ENCODE results near the gene DNAAF5. TPM values are rescaled to one million over a fixed set of nuclear protein-coding genes. Genes with fewer than 3 reads are reported as not detected.

Gene DNAAF5
- total RNA-seq, 1 experiment from 2014 or later: 101 TPM

DNA sequence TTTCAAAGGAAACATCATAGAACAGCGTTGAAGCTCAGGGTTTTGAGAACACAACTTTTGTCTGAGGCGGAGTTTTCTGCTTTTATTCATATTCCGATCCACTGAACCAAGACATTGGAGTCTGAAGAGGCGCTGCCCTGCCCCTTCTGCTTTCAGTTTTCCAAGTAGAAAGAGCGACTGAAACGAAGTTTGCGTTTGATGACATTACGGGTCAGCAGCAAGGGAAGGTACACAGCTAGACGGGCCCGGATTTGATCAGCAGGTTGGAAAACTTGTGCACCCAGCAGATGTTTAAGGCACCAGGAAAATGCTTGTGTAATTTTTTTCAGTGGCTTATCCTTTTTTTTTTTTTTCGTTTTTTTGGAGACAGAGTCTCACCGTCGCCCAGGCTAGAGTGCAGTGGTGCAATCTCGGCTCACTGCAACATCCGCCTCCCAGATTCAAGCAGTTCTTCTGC is 106.5 kb downstream of the DNAAF5 start:
- DNase-seq: no peak
- peaks cover 2% of the 10 kb centered on the region for H3K36me3 ChIP-seq (replicated peaks; ENCODE audit: control insufficient read depth, insufficient read depth, low read length)
- no peaks in the 10 kb centered on the region for H3K27me3 ChIP-seq (ENCODE audit: control insufficient read depth, insufficient read depth, low read length)
- no peak overlapping the region for H3K4me3 ChIP-seq (ENCODE audit: insufficient read depth, low read depth, low read length)

DNA sequence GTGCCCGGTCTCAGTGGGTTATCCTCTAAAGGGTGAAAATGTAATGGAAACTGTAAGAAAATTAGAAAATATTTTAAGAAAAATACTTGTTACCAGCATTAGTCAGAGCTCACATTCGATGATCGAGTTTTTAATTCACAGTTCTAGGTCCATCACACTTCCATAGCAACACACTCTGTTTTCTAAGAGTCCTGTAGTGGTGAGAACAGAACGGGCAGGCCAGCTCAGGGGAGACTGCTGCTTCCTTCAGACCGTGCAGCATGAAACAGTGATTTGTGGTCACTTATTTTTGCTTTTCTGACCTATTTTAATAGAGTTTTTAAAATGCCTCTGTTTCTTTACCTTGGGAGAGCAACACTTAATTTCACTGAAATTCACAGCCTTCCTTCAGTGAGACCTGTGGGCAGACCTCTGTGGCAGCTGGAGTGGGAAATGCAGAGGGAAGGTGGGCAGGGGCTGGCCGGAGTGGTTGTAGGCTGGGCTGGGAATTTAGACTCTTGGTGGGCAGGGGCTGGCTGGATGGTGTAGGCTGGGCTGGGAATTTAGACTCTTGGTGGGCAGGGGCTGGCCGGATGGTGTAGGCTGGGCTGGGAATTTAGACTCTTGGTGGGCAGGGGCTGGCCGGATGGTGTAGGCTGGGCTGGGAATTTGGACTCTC is 107.2 kb downstream of the DNAAF5 start:
- DNase-seq: no peak
- Histone ChIP-seq H3K27me3 (ENCODE audit: control insufficient read depth, insufficient read depth, low read length) (no peaks in the 10 kb centered on the region), H3K4me3 (ENCODE audit: insufficient read depth, low read depth, low read length) (no peak overlapping the region), H3K36me3 (replicated peaks; ENCODE audit: control insufficient read depth, insufficient read depth, low read length) (peaks cover 5% of the 10 kb centered on the region)

DNA sequence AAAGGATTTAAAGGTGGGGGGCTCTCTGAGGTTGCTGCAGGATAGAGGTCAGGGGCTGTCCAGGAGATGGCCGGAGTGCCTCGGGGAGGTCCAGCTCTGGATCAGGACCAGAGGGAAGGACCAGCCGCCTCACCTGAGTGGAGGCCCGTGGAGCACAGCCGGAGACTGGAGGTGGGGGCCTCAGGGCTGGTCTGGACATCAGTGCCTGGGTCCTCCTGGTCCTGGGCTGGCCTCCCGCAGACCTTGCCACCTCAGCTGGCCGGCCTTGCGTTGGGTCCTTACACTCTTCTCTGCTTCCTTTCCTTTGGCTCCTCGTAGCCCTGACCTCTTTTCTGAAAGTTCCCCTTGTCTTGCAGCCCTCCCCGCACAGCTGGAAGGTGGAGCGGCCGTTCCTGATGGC is 107.8 kb downstream of the DNAAF5 start:
- H3K4me3 ChIP-seq (ENCODE audit: insufficient read depth, low read depth, low read length): no peak overlapping the region
- no peaks in the 10 kb centered on the region for H3K27me3 ChIP-seq (ENCODE audit: control insufficient read depth, insufficient read depth, low read length)
- peaks cover 10% of the 10 kb centered on the region for H3K36me3 ChIP-seq (replicated peaks; ENCODE audit: control insufficient read depth, insufficient read depth, low read length)
- no peak for DNase-seq

DNA sequence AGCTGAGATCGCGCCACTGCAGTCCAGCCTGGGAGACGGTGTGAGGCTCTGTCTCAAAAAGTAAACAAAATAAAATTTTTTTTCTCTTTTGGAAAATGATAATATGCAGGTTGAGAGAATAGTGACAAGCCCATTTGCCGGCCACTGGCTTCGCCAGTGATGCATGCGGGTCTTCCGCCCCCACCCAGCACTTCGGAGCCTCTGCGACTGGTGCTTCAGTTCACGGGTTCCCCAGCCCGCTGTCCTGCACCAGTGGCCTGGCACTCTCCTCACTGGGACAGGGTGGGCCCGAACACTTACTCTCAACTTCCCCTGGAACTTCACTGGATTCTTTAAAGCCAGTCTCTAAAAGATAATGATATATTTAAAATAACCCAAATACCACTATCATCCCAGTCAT is 108.5 kb downstream of the DNAAF5 start:
- Histone ChIP-seq H3K4me3 (ENCODE audit: insufficient read depth, low read depth, low read length) (no peak overlapping the region), H3K27me3 (ENCODE audit: control insufficient read depth, insufficient read depth, low read length) (no peaks in the 10 kb centered on the region), H3K36me3 (replicated peaks; ENCODE audit: control insufficient read depth, insufficient read depth, low read length) (peaks cover 12% of the 10 kb centered on the region)

DNA sequence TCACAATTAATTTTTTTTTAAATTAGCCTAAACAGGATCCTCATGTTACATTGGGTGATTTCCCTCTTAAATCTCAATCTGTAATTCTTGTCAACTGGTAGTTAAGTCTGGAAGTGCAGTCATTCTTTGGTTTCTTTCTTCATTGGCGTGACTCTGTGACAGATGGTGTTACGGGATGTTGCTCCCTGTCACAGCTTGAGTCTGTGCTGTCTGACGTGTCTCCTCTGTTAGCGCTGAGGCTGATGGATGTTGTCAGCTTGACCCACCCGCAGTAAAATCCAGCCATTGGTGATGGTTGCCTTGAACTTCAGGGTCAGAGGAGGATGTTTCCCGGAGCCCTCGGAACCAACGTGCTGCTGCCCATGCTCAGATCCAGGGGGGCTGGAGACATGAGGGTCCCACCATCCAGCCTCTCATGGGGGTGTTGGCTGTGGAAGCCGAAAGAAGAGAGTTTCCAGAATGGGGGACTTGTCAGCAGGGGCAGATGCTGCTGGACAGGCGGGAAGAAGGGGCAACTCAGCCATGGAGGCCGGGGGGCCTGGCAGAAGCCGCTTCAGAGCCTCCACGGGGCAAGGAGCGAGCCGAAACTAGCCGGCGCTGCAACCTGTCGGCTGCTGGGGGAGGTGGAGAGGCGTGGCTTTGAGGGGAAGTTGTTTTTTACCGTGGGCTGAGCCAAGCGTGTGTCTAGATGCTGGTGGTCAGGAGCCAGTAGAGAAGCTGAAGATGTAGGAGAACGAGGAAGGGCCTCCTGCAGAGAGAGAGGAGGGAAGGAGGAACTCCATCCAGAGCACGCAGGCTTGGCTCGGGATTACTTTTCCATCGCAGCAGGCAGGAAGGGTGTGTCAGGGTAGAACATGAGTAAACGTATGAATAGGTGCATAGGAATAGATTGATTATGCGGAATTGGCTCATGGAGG is 109.2 kb downstream of the DNAAF5 start:
- peaks cover 16% of the 10 kb centered on the region for H3K36me3 ChIP-seq (replicated peaks; ENCODE audit: control insufficient read depth, insufficient read depth, low read length)
- DNase-seq: no peak
- no peak overlapping the region for H3K4me3 ChIP-seq (ENCODE audit: insufficient read depth, low read depth, low read length)
- no peaks in the 10 kb centered on the region for H3K27me3 ChIP-seq (ENCODE audit: control insufficient read depth, insufficient read depth, low read length)

More for the DNA sequence above, 108.5 kb downstream of the DNAAF5 start:
- DNase-seq: no peak

Other genes with a start within 250 kb of the DNAAF5 start
- gene PDGFA, start 206.9 kb upstream of the DNAAF5 start, total RNA-seq (2014; rRNA removed; shearing (Covaris generic)): 149 and 202 TPM in 2 replicates
- gene PRKAR1B, start 582 bp downstream of the DNAAF5 start, total RNA-seq (2014; rRNA removed; shearing (Covaris generic)): 32.4 and 32.8 TPM in 2 replicates
- 60.5 and 82.1 TPM in 2 replicates for gene SUN1, start 105.8 kb downstream of the DNAAF5 start, total RNA-seq (2014; rRNA removed; shearing (Covaris generic))
- 50.8 and 61.9 TPM in 2 replicates for gene GET4, start 149.9 kb downstream of the DNAAF5 start, total RNA-seq (2014; rRNA removed; shearing (Covaris generic))
- gene ADAP1, start 228.0 kb downstream of the DNAAF5 start, total RNA-seq (2014; rRNA removed; shearing (Covaris generic)): 4.9 and 5.0 TPM in 2 replicates
- gene COX19, start 248.8 kb downstream of the DNAAF5 start, total RNA-seq (2014; rRNA removed; shearing (Covaris generic)): 8.4 and 12.9 TPM in 2 replicates